Left ventricle myocardium inferior (tissue), 1 donor: Measurements from ENCODE around the gene NPTX1. TPM values are rescaled to one million over a fixed set of nuclear protein-coding genes. Genes with fewer than 3 reads are reported as not detected.

Experiments
- DNase-seq: peaks from one replicate; pipeline ENCODE4 v3.0.0-alpha.2; 2020
- H3K27ac ChIP-seq: fragments of 200-600 bp; replicated peaks from 2 replicates; pipeline ENCODE4 v1.8.0; 2021
- H3K27me3 ChIP-seq: fragments of 200-600 bp; 2 replicates; pipeline ENCODE4 v1.8.0; 2021; ENCODE audit warnings: low read depth
- H3K36me3 ChIP-seq: fragments of 200-600 bp; 2 replicates; pipeline ENCODE4 v1.8.0; 2021
- H3K4me1 ChIP-seq: fragments of 200-600 bp; 2 replicates; pipeline ENCODE4 v1.8.0; 2021
- H3K4me3 ChIP-seq: fragments of 200-600 bp; 2 replicates; pipeline ENCODE4 v1.8.0; 2021; ENCODE audit warnings: mild to moderate bottlenecking, moderate library complexity
- H3K9me3 ChIP-seq: fragments of 200-600 bp; replicated peaks from 2 replicates; pipeline ENCODE4 v1.8.0; 2021
- CTCF ChIP-seq: fragments of 200-600 bp; IDR thresholded peaks from 2 replicates; pipeline ENCODE4 v1.8.0; 2021; ENCODE audit warnings: antibody characterized with exemption, mild to moderate bottlenecking, borderline replicate concordance
- intact Hi-C: fragments of 100-400 bp; cut with micrococcal nuclease; formaldehyde crosslinking; loops from one replicate; pipeline ENCODE4 v1.11.0; 2022
- total RNA-seq: library from RNA; stranded (reverse); fragmentation: NEBNext Ultra II Directional; extraction: Animal tissue kit (Norgen Biotek cat#: 25700); gene quantifications from one replicate; pipeline ENCODE4 v1.2.1, GENCODE V29; 2021
- donor health status: DM: no; HTN: yes; CAD: no; lungs with severe emphysema.

NPTX1 gene
- total RNA-seq, 1 donor from 2014 or later = not detected

- Histone ChIP-seq H3K27ac (no peak overlapping the region), H3K9me3 (no peaks in the 10 kb centered on the region), H3K4me1 (peaks cover 6% of the 10 kb centered on the region), H3K27me3 (peaks cover 86% of the 10 kb centered on the region), H3K4me3 (peak overlapping the region; percentile 48), H3K36me3 (no peaks in the 10 kb centered on the region)
- DNase-seq = no peak
- intact Hi-C loops = no loop called here
- TF ChIP-seq CTCF = no peak
Measured at GRCh38 chr17:80498242-80498919, 22.0 kb upstream of the NPTX1 start.

GRCh38 chr17:80497726-80498241 lies 21.4 kb upstream of the NPTX1 start:
- Histone ChIP-seq H3K4me3 (peak overlapping the region; percentile 48), H3K36me3 (no peaks in the 10 kb centered on the region)
- intact Hi-C loops = no loop called here

GRCh38 chr17:80494547-80494946 lies 18.1 kb upstream of the NPTX1 start:
- H3K27ac ChIP-seq = no peak overlapping the region
- H3K9me3 ChIP-seq = no peaks in the 10 kb centered on the region
- TF ChIP-seq CTCF = no peak
- H3K27me3 ChIP-seq = peaks cover 82% of the 10 kb centered on the region
- H3K4me1 ChIP-seq = peaks cover 6% of the 10 kb centered on the region
- DNase-seq = no peak
- intact Hi-C loops = no loop called here
- no peaks in the 10 kb centered on the region for H3K36me3 ChIP-seq
- no peak overlapping the region for H3K4me3 ChIP-seq

More at GRCh38 chr17:80497726-80498241, 21.4 kb upstream of the NPTX1 start:
- DNase-seq = no peak
- no peak for TF ChIP-seq CTCF
- H3K27me3 ChIP-seq = peaks cover 88% of the 10 kb centered on the region
- peaks cover 6% of the 10 kb centered on the region for H3K4me1 ChIP-seq
- no peak overlapping the region for H3K27ac ChIP-seq
- no peaks in the 10 kb centered on the region for H3K9me3 ChIP-seq

GRCh38 chr17:80492343-80493136 lies 16.1 kb upstream of the NPTX1 start:
- no peaks in the 10 kb centered on the region for H3K36me3 ChIP-seq
- TF ChIP-seq CTCF = no peak
- H3K27ac ChIP-seq = no peak overlapping the region
- DNase-seq = no peak
- intact Hi-C loops = no loop called here
- H3K27me3 ChIP-seq = peaks cover 67% of the 10 kb centered on the region
- no peak overlapping the region for H3K4me3 ChIP-seq
- no peaks in the 10 kb centered on the region for H3K4me1 ChIP-seq
- H3K9me3 ChIP-seq = peaks cover 2% of the 10 kb centered on the region

GRCh38 chr17:80491478-80492342 lies 15.3 kb upstream of the NPTX1 start:
- Histone ChIP-seq H3K9me3 (peaks cover 10% of the 10 kb centered on the region), H3K4me1 (no peaks in the 10 kb centered on the region), H3K27me3 (peaks cover 67% of the 10 kb centered on the region), H3K36me3 (no peaks in the 10 kb centered on the region), H3K4me3 (no peak overlapping the region), H3K27ac (no peak overlapping the region)
- intact Hi-C loops = no loop called here
- DNase-seq = no peak
- TF ChIP-seq CTCF = no peak
